Colonic mucosa (tissue), 4 donors: ENCODE data around the gene EVX1. TPM values are rescaled to one million over a fixed set of nuclear protein-coding genes. Genes with fewer than 3 reads are reported as not detected.

ENCODE experiments used
- DNase-seq: peaks from one replicate; pipeline ENCODE4 v3.0.0-alpha.2; 2020
- H3K27ac ChIP-seq: fragments of 200-600 bp; one replicate; pipeline ENCODE4 v1.8.0; 2021
- H3K27me3 ChIP-seq: fragments of 200-600 bp; one replicate; pipeline ENCODE4 v1.8.0; 2021
- H3K36me3 ChIP-seq: fragments of 200-600 bp; one replicate; pipeline ENCODE4 v1.8.0; 2021
- H3K4me1 ChIP-seq: fragments of 200-600 bp; one replicate; pipeline ENCODE4 v1.8.0; 2021; ENCODE audit warnings: mild to moderate bottlenecking
- H3K4me3 ChIP-seq: fragments of 200-600 bp; one replicate; pipeline ENCODE4 v1.8.0; 2021
- H3K9ac ChIP-seq, 2 donors: one replicate each; pipeline ENCODE4 v1.7.0; 2013; ENCODE audit warnings: control low read depth in 2 of 2, low read depth in 2 of 2, low read length in 2 of 2
- H3K9me3 ChIP-seq: fragments of 200-600 bp; one replicate; pipeline ENCODE4 v1.8.0; 2021
- CTCF ChIP-seq: fragments of 200-600 bp; IDR thresholded peaks from one replicate; pipeline ENCODE4 v1.8.0; 2022; ENCODE audit warnings: antibody characterized with exemption, mild to moderate bottlenecking
- intact Hi-C: fragments of 100-400 bp; cut with DNase I; formaldehyde crosslinking; loops from one replicate; pipeline ENCODE4 v1.14.1; 2022
- total RNA-seq, 2 donors: library from RNA; stranded (reverse); fragmentation: NEBNext Ultra II Directional in 1 of 2; extraction: Animal tissue kit (Norgen Biotek cat#: 25700) in 1 of 2; gene quantifications; one replicate each; pipeline ENCODE4 v1.2.1, GENCODE V29; 2021
- donor health status: healthy.
- donor health status: DM: no; HTN: no; CAD: no.
- donor health status: DM: no; HTN: no; CAD: no.

The EVX1 gene
- total RNA-seq, 2 donors from 2014 or later: 0.32 to 1.5 TPM

- intact Hi-C loops: loop anchor here (5.0 to 10.0 kb wide), 2 partner anchors 342 to 689 kb away; no protein-coding TSS in a partner anchor
- peak; percentile 45 for TF ChIP-seq CTCF
- peak; percentile 75 for DNase-seq
- Histone ChIP-seq H3K9ac (peak overlapping the region; percentile 40 to 66), H3K4me3 (peak overlapping the region; percentile 41), H3K4me1 (no peaks in the 10 kb centered on the region), H3K36me3 (no peaks in the 10 kb centered on the region), H3K27ac (no peak overlapping the region), H3K27me3 (peaks cover 22% of the 10 kb centered on the region), H3K9me3 (no peaks in the 10 kb centered on the region)
Measured at GRCh38 chr7:27235387-27236311, 7.0 kb upstream of the EVX1 start.

GRCh38 chr7:27237735-27238334 is 4.8 kb upstream of the EVX1 start:
- DNase-seq: no peak
- no peak overlapping the region for H3K27ac ChIP-seq
- H3K27me3 ChIP-seq: peaks cover 44% of the 10 kb centered on the region
- no peaks in the 10 kb centered on the region for H3K9me3 ChIP-seq
- peaks cover 7% of the 10 kb centered on the region for H3K4me1 ChIP-seq
- H3K4me3 ChIP-seq: no peak overlapping the region
- TF ChIP-seq CTCF: no peak
- no peak overlapping the region for H3K9ac ChIP-seq
- intact Hi-C loops: loop anchor here (5.0 to 10.0 kb wide), 2 partner anchors 339 to 687 kb away; no protein-coding TSS in a partner anchor
- no peaks in the 10 kb centered on the region for H3K36me3 ChIP-seq

GRCh38 chr7:27238979-27239386 is 3.6 kb upstream of the EVX1 start:
- Histone ChIP-seq H3K27me3 (peaks cover 55% of the 10 kb centered on the region), H3K9me3 (no peaks in the 10 kb centered on the region), H3K36me3 (no peaks in the 10 kb centered on the region), H3K4me1 (peaks cover 13% of the 10 kb centered on the region), H3K27ac (no peak overlapping the region), H3K4me3 (no peak overlapping the region), H3K9ac (no peak overlapping the region)
- TF ChIP-seq CTCF: no peak
- intact Hi-C loops: loop anchor here (5.0 to 10.0 kb wide), 2 partner anchors 338 to 686 kb away; no protein-coding TSS in a partner anchor
- DNase-seq: no peak

- Histone ChIP-seq H3K4me1 (peaks cover 13% of the 10 kb centered on the region), H3K4me3 (no peak overlapping the region), H3K9ac (no peak overlapping the region), H3K27ac (no peak overlapping the region), H3K27me3 (peaks cover 60% of the 10 kb centered on the region), H3K36me3 (no peaks in the 10 kb centered on the region), H3K9me3 (no peaks in the 10 kb centered on the region)
- DNase-seq: no peak
- TF ChIP-seq CTCF: no peak
- intact Hi-C loops: loop anchor here (5.0 to 10.0 kb wide), 2 partner anchors 338 to 685 kb away; no protein-coding TSS in a partner anchor
Measured at GRCh38 chr7:27239387-27240014, 3.1 kb upstream of the EVX1 start.

GRCh38 chr7:27240015-27240731 is 2.4 kb upstream of the EVX1 start:
- no peak overlapping the region for H3K9ac ChIP-seq
- no peaks in the 10 kb centered on the region for H3K9me3 ChIP-seq
- intact Hi-C loops: no loop called here
- TF ChIP-seq CTCF: no peak
- no peak overlapping the region for H3K27ac ChIP-seq
- no peaks in the 10 kb centered on the region for H3K36me3 ChIP-seq
- peaks cover 18% of the 10 kb centered on the region for H3K4me1 ChIP-seq
- no peak for DNase-seq
- no peak overlapping the region for H3K4me3 ChIP-seq
- H3K27me3 ChIP-seq: peaks cover 67% of the 10 kb centered on the region
